Thyroid gland (tissue), 4 donors: Measurements from ENCODE around the gene DGAT2. TPM values are rescaled to one million over a fixed set of nuclear protein-coding genes. Genes with fewer than 3 reads are reported as not detected.
A peak's percentile ranks its signal among the peaks of the same experiment; 100 is the strongest.

ENCODE experiments used
- DNase-seq, 2 donors: peaks; one replicate each; pipeline ENCODE4 v3.0.0-alpha.2; 2019
- H3K27ac ChIP-seq, 3 donors: fragments of 200-600 bp; sonication (generic); 1 replicate in 2 of 3; 2 replicates in 1 of 3; pipeline ENCODE4 v1.5.1; 2016 to 2019; ENCODE audit warnings: mild to moderate bottlenecking in 1 of 3, moderate library complexity in 1 of 3
- H3K27me3 ChIP-seq: fragments of 200-600 bp; sonication (generic); one replicate; pipeline ENCODE4 v1.5.1; 2019
- H3K36me3 ChIP-seq, 2 donors: fragments of 200-600 bp; sonication (generic); one replicate each; pipeline ENCODE4 v1.5.1; 2016 to 2019
- H3K4me1 ChIP-seq, 2 donors: fragments of 200-600 bp; sonication (generic); one replicate each; pipeline ENCODE4 v1.5.1; 2017 to 2019
- H3K4me3 ChIP-seq, 3 donors: fragments of 200-600 bp; sonication (generic); replicated peaks in 1 of 3; 1 replicate in 2 of 3; 2 replicates in 1 of 3; pipeline ENCODE4 v1.5.1; 2016; ENCODE audit warnings: mild to moderate bottlenecking in 1 of 3
- H3K9me3 ChIP-seq: fragments of 200-600 bp; sonication (generic); one replicate; pipeline ENCODE4 v1.5.1; 2017
- POLR2A ChIP-seq, 2 donors: fragments of 450-650 bp; IDR thresholded peaks; one replicate each; pipeline ENCODE4 v1.6.1; 2017; ENCODE audit warnings: antibody characterized with exemption in 2 of 2, mild to moderate bottlenecking in 2 of 2, moderate library complexity in 1 of 2
- WGBS, 2 donors: methylation state at CpG; one replicate each; pipeline ENCODE4 v1.1.5; 2017; 5-methylcytosine and 5-hydroxymethylcytosine counted together
- intact Hi-C: fragments of 100-400 bp; cut with DNase I; formaldehyde crosslinking; loops from one replicate; pipeline ENCODE4 v1.15.1; 2023
- total RNA-seq, 4 donors: library from RNA; depleted of rRNA; stranded (reverse); fragments of >200 nt; gene quantifications; one replicate each; pipeline ENCODE4 v1.2.3, GENCODE V29; 2016
- TF ChIP-seq, protein P1 (sequence below), 6 experiments: fragments of 200-600 bp in 3 of 6; fragments of 450-650 bp in 3 of 6; sonication (generic) in 3 of 6; IDR thresholded peaks; one replicate each; pipeline ENCODE4 v1.5.1; 2016 to 2019; ENCODE audit warnings: antibody characterized with exemption in 6 of 6, mild to moderate bottlenecking in 2 of 6, inconsistent platforms in 1 of 6, moderate library complexity in 1 of 6

The DGAT2 gene
- total RNA-seq, 4 donors from 2014 or later = 9.9 to 20.7 (median 16.3) TPM

DNA sequence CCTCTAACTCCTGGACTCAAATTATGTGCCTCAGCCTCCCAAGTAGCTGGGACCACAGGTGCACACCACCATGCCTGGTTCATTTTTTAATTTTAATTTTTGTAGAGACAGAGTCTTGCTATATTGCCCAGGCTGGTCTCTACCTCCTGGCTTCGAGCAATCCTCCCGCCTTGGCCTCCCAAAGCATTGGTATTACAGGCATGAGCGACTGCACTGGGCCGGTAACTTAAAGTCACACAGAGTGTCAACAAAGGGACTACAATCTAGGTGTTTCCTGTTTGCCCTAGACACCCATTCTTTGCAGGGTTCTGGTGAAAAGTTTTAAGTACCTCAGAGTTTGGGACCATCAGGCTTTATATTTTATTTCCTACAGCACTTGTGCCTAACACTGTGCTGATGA lies 54.8 kb downstream of the DGAT2 start:
- intact Hi-C loops = no loop called here
- no peak overlapping the region for H3K27ac ChIP-seq
- H3K4me1 ChIP-seq = peaks cover 21 to 34% of the 10 kb centered on the region in 2 donors
- H3K4me3 ChIP-seq = no peak overlapping the region
- H3K27me3 ChIP-seq = no peaks in the 10 kb centered on the region
- no peak for TF ChIP-seq POLR2A (IDR thresholded peaks at IDR 0.05)
- TF ChIP-seq, protein P1, sequence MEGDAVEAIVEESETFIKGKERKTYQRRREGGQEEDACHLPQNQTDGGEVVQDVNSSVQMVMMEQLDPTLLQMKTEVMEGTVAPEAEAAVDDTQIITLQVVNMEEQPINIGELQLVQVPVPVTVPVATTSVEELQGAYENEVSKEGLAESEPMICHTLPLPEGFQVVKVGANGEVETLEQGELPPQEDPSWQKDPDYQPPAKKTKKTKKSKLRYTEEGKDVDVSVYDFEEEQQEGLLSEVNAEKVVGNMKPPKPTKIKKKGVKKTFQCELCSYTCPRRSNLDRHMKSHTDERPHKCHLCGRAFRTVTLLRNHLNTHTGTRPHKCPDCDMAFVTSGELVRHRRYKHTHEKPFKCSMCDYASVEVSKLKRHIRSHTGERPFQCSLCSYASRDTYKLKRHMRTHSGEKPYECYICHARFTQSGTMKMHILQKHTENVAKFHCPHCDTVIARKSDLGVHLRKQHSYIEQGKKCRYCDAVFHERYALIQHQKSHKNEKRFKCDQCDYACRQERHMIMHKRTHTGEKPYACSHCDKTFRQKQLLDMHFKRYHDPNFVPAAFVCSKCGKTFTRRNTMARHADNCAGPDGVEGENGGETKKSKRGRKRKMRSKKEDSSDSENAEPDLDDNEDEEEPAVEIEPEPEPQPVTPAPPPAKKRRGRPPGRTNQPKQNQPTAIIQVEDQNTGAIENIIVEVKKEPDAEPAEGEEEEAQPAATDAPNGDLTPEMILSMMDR (IDR thresholded peaks at IDR 0.05) = no peak
- 88 to 94% methylated on average over 4 of the region's 4 CpGs for WGBS, 2 donors
- DNase-seq = no peak
- no peaks in the 10 kb centered on the region for H3K36me3 ChIP-seq
- no peaks in the 10 kb centered on the region for H3K9me3 ChIP-seq

DNA sequence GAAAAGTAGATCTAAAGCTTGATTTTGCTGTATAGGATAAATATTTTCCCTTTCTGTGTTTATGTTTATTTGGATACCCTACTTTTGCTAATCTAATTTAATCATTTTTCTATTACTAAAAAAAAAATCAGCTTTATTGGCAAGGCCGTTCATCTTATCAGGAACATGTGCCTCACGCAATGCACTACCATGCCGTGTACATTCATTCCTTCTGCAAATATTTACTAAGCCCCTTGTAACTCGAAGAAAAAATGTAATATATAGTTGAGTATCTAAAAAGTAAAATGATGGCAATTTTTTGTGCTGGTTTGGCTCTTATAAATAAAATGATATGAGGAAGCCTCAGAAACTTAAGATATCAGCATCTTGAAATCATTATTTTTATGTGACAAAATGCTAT lies 55.4 kb downstream of the DGAT2 start:
- DNase-seq = no peak
- Histone ChIP-seq H3K27me3 (no peaks in the 10 kb centered on the region), H3K9me3 (no peaks in the 10 kb centered on the region), H3K4me1 (peaks cover 21 to 34% of the 10 kb centered on the region in 2 donors), H3K4me3 (no peak overlapping the region), H3K36me3 (no peaks in the 10 kb centered on the region), H3K27ac (peak overlapping the region in 1 of 3 donors; percentile 45)
- intact Hi-C loops = no loop called here
- TF ChIP-seq, protein P1 (IDR thresholded peaks at IDR 0.05) = no peak
- TF ChIP-seq POLR2A (IDR thresholded peaks at IDR 0.05) = no peak
- WGBS, 2 donors = 75 to 82% methylated on average over 4 of the region's 4 CpGs

DNA sequence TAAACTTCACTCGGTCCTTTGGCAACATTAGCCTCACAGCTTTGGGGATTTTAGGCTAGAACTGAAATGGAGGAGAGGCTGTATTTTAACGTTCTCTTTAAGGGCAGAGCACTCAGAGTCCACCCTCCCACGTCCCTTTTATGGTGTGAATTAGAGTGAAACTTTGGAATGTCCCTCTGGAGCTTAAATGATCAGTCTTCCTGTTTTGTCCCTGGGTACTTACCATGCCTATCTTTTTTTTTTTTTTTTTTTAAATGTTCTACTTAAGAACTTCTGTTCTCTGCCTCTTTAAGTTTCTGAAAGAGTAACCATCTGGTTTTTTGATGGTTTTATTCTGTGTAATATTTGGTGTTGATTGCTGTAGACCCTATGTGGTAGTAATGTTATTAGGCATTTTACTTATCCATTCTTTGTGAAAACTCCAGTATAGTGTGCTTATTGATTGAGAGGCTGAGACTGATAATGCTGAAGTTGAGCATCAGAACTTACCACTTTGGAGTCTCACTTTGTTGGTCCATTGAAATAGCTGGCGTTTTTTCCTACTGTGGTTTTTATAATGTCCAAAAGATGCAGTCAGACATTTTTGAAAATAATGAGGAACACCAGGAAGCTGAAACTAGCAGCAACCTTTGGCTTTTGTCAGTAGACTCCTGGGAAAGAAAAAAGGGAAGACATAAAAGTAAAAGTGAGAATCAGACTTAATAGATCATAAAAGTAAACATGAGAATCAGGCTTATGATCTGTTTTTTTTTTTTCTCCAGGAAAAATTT lies 58.1 kb downstream of the DGAT2 start:
- WGBS, 2 donors = 38 to 43% methylated on average over 4 of the region's 4 CpGs
- H3K4me1 ChIP-seq = peaks cover 21 to 39% of the 10 kb centered on the region in 2 donors
- H3K4me3 ChIP-seq = no peak overlapping the region
- H3K36me3 ChIP-seq = no peaks in the 10 kb centered on the region
- H3K27ac ChIP-seq = peak overlapping the region; percentile 34 to 81 (median 54)
- TF ChIP-seq, protein P1 (IDR thresholded peaks at IDR 0.05) = no peak
- TF ChIP-seq POLR2A (IDR thresholded peaks at IDR 0.05) = no peak
- no peaks in the 10 kb centered on the region for H3K27me3 ChIP-seq
- H3K9me3 ChIP-seq = no peaks in the 10 kb centered on the region
- intact Hi-C loops = no loop called here
- no peak for DNase-seq

DNA sequence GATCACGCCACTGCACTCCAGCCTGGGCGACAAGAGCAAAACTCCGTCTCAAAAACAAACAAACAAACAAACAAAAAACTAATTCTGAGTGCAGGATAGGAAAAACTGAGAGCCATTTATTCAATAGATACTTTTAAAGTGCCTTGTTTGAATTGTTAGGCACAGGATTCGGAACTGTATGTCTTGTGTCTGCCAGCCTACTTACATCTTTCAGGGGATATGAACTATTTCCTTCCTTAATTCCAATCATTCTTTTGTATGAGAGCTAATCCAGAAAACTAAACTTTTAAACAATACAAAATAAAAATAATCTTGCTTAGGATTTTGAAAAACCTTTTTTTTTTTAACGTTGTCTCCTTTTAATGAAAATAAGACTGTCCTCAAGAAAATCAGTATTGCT lies 59.0 kb downstream of the DGAT2 start:
- 74 to 77% methylated on average over 5 of the region's 5 CpGs for WGBS, 2 donors
- intact Hi-C loops = no loop called here
- Histone ChIP-seq H3K4me1 (peaks cover 17 to 35% of the 10 kb centered on the region in 2 donors), H3K36me3 (no peaks in the 10 kb centered on the region), H3K27me3 (no peaks in the 10 kb centered on the region), H3K27ac (peak overlapping the region; percentile 11 to 81 (median 54)), H3K4me3 (no peak overlapping the region), H3K9me3 (no peaks in the 10 kb centered on the region)
- no peak for DNase-seq
- TF ChIP-seq, protein P1 (IDR thresholded peaks at IDR 0.05) = no peak
- no peak for TF ChIP-seq POLR2A (IDR thresholded peaks at IDR 0.05)

DNA sequence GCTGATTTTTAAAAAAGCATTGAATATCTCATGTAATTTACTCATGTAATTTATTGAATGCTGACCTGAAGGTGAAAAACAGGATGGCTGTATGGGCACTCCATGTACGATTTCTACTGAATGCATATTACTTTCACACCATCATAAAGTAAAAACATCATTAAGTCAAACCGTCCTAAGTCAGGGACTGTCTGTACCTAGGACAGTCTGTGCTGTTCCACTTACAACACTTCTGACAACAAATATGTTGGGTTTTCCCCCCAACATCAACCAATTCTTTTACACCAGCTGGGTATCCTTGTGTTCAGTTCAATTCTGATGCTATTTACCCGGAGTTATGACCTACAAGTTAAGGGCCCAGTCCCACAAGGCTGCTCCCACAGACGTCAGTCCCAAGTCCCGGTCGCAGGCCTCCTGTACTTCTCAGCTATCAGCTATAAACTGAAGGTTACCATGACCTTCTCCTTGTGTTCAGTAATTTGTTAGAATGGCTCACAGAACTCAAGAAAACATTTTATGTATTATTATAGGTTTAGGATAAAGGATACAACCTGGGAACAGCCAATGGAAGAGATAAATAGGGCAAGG lies 63.4 kb downstream of the DGAT2 start:
- TF ChIP-seq POLR2A (IDR thresholded peaks at IDR 0.05) = no peak
- TF ChIP-seq, protein P1 (IDR thresholded peaks at IDR 0.05) = no peak
- no peak overlapping the region for H3K4me3 ChIP-seq
- no peaks in the 10 kb centered on the region for H3K9me3 ChIP-seq
- WGBS, 2 donors = 95 to 96% methylated on average over 6 of the region's 6 CpGs
- no peaks in the 10 kb centered on the region for H3K27me3 ChIP-seq
- intact Hi-C loops = no loop called here
- no peak overlapping the region for H3K27ac ChIP-seq
- H3K36me3 ChIP-seq = no peaks in the 10 kb centered on the region
- H3K4me1 ChIP-seq = peaks cover 9 to 18% of the 10 kb centered on the region in 2 donors
- no peak for DNase-seq
